ENCODE measurements around the gene TWNK.

GRCh38 chr10:100995181-100995580, 7.8 kb downstream of the TWNK start:
- TF ChIP-seq POLR2AphosphoS5 (IDR thresholded peaks at IDR 0.05), result no peak
- TF ChIP-seq, protein P1, sequence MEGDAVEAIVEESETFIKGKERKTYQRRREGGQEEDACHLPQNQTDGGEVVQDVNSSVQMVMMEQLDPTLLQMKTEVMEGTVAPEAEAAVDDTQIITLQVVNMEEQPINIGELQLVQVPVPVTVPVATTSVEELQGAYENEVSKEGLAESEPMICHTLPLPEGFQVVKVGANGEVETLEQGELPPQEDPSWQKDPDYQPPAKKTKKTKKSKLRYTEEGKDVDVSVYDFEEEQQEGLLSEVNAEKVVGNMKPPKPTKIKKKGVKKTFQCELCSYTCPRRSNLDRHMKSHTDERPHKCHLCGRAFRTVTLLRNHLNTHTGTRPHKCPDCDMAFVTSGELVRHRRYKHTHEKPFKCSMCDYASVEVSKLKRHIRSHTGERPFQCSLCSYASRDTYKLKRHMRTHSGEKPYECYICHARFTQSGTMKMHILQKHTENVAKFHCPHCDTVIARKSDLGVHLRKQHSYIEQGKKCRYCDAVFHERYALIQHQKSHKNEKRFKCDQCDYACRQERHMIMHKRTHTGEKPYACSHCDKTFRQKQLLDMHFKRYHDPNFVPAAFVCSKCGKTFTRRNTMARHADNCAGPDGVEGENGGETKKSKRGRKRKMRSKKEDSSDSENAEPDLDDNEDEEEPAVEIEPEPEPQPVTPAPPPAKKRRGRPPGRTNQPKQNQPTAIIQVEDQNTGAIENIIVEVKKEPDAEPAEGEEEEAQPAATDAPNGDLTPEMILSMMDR (IDR thresholded peaks at IDR 0.05), result no peak
- no peak for TF ChIP-seq POLR2A (IDR thresholded peaks at IDR 0.05)
